K562 (cell line): ENCODE measurements around the gene HIVEP3.

ENCODE experiments used
- CTCF ChIP-seq, 3 experiments: IDR thresholded peaks in 2 of 3; conservative IDR thresholded peaks in 1 of 3; 2 replicates each; pipeline ENCODE4 v1.5.1; 2011 to 2012; ENCODE audit warnings: low read length in 3 of 3, mild to moderate bottlenecking in 3 of 3, control low read depth in 2 of 3, improper control_type of control experiment in 1 of 3, inconsistent platforms in 1 of 3, low read depth in 1 of 3, mixed read lengths in 1 of 3, moderate library complexity in 1 of 3; ENCODE audit not compliant: insufficient read depth in 2 of 3
- HDAC3 ChIP-seq: fragments of 450-650 bp; IDR thresholded peaks from 2 replicates; pipeline ENCODE4 v1.6.1; 2018; ENCODE audit warnings: borderline replicate concordance, mild to moderate bottlenecking, moderate library complexity; ENCODE audit not compliant: partially characterized antibody
- SREBF2 ChIP-seq: sonication (generic); formaldehyde crosslinking; IDR thresholded peaks from 2 replicates; pipeline ENCODE4 v1.4.0; 2020; ENCODE audit warnings: mild to moderate bottlenecking, missing genetic modification reagents
- ZBTB1 ChIP-seq: sonication (generic); formaldehyde crosslinking; IDR thresholded peaks from 2 replicates; pipeline ENCODE4 v1.8.1; 2023; ENCODE audit warnings: missing genetic modification reagents, low read depth, mild to moderate bottlenecking, borderline replicate concordance
- ZNF592 ChIP-seq: fragments of 450-650 bp; IDR thresholded peaks from 2 replicates; pipeline ENCODE4 v1.6.1; 2017; ENCODE audit warnings: antibody characterized with exemption, mild to moderate bottlenecking

- TF ChIP-seq ZBTB1 (no peak), ZNF592 (no peak), HDAC3 (no peak), SREBF2 (CRISPR knock-in tag) (no peak), CTCF (IDR thresholded peaks at IDR 0.05 in 2 of 3, conservative IDR thresholded peaks at IDR 0.05 in 1 of 3; ENCODE audit: insufficient read depth in 2 of 3, low read depth in 1 of 3, low read length in 3 of 3) (no peak)
Measured at GRCh38 chr1:41741244-41741643, 177.5 kb downstream of the HIVEP3 start.
